Tibial nerve (tissue), 4 donors: Measurements from ENCODE around the gene FRAS1. TPM values are rescaled to one million over a fixed set of nuclear protein-coding genes. Genes with fewer than 3 reads are reported as not detected.

Source experiments
- DNase-seq, 2 donors: peaks; one replicate each; pipeline ENCODE4 v3.0.0-alpha.2; 2019; ENCODE audit warnings: low spot score in 2 of 2
- H3K27ac ChIP-seq, 4 donors: fragments of 200-600 bp; sonication (generic) in 3 of 4; one replicate each; pipeline ENCODE4 v1.5.1; 2017 to 2019; ENCODE audit warnings: mild to moderate bottlenecking in 1 of 4
- H3K27me3 ChIP-seq, 2 donors: fragments of 200-600 bp; sonication (generic) in 1 of 2; one replicate each; pipeline versions ENCODE4 v1.5.1 to v1.6.0; 2017 to 2019
- H3K36me3 ChIP-seq, 3 donors: fragments of 200-600 bp; sonication (generic); one replicate each; pipeline ENCODE4 v1.5.1; 2018 to 2019
- H3K4me1 ChIP-seq, 4 donors: fragments of 200-600 bp; sonication (generic) in 3 of 4; one replicate each; pipeline ENCODE4 v1.5.1; 2017 to 2019
- H3K4me3 ChIP-seq, 4 donors: fragments of 200-600 bp; sonication (generic) in 3 of 4; one replicate each; pipeline ENCODE4 v1.5.1; 2017 to 2019; ENCODE audit warnings: mild to moderate bottlenecking in 1 of 4, moderate library complexity in 1 of 4
- H3K9me3 ChIP-seq, 4 donors: fragments of 200-600 bp; sonication (generic) in 3 of 4; one replicate each; pipeline ENCODE4 v1.5.1; 2017 to 2019
- EP300 ChIP-seq, 2 donors: sonication (generic); formaldehyde crosslinking; IDR thresholded peaks; one replicate each; pipeline ENCODE4 v1.6.1; 2017; ENCODE audit warnings: antibody characterized with exemption in 2 of 2, mild to moderate bottlenecking in 1 of 2
- POLR2A ChIP-seq, 2 donors: fragments of 450-650 bp; IDR thresholded peaks; one replicate each; pipeline ENCODE4 v1.6.1; 2017; ENCODE audit warnings: antibody characterized with exemption in 2 of 2, mild to moderate bottlenecking in 2 of 2, moderate library complexity in 2 of 2
- whole genome bisulfite sequencing, 2 donors: methylation state at CpG; one replicate each; pipeline ENCODE4 v1.1.5; 2018; 5-methylcytosine and 5-hydroxymethylcytosine counted together
- total RNA-seq, 4 donors: library from RNA; depleted of rRNA; stranded (reverse); fragments of >200 nt; gene quantifications; one replicate each; pipeline ENCODE4 v1.1.0, GENCODE V29; 2016
- TF ChIP-seq, protein P1 (sequence below), 5 experiments: fragments of 200-600 bp in 3 of 5; fragments of 450-650 bp in 2 of 5; sonication (generic) in 3 of 5; IDR thresholded peaks; one replicate each; pipeline ENCODE4 v1.5.1; 2016 to 2019; ENCODE audit warnings: antibody characterized with exemption in 5 of 5, mild to moderate bottlenecking in 3 of 5, moderate library complexity in 2 of 5

FRAS1 gene
- total RNA-seq, 4 donors from 2014 or later, result 3.9 to 6.6 (median 5.1) TPM

DNA sequence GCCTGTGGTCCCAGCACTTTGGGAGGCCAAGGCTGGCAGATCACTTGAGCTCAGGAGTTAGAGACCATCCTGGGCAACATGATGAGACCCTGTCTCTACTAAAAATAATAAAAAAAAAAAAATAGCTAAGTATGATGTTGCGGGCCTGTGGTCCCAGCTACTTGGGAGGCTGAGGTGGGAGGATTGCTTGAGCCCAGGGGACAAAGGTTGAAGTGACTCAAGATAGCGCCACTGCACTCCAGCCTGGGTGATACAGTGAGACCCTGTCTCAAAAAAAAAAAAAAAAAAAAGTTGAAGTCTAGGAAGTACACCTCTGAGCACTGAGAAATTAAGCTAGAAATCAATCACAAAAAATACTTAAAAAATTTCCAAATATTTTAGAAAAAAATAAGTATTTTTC lies 86.5 kb downstream of the FRAS1 start:
- Histone ChIP-seq H3K9me3 (no peaks in the 10 kb centered on the region), H3K4me1 (no peaks in the 10 kb centered on the region), H3K4me3 (no peak overlapping the region), H3K27ac (no peak overlapping the region), H3K27me3 (no peaks in the 10 kb centered on the region), H3K36me3 (no peaks in the 10 kb centered on the region)
- 88 to 92% methylated on average over 2 of the region's 2 CpGs for WGBS, 2 donors
- DNase-seq, result no peak
- TF ChIP-seq, protein P1, sequence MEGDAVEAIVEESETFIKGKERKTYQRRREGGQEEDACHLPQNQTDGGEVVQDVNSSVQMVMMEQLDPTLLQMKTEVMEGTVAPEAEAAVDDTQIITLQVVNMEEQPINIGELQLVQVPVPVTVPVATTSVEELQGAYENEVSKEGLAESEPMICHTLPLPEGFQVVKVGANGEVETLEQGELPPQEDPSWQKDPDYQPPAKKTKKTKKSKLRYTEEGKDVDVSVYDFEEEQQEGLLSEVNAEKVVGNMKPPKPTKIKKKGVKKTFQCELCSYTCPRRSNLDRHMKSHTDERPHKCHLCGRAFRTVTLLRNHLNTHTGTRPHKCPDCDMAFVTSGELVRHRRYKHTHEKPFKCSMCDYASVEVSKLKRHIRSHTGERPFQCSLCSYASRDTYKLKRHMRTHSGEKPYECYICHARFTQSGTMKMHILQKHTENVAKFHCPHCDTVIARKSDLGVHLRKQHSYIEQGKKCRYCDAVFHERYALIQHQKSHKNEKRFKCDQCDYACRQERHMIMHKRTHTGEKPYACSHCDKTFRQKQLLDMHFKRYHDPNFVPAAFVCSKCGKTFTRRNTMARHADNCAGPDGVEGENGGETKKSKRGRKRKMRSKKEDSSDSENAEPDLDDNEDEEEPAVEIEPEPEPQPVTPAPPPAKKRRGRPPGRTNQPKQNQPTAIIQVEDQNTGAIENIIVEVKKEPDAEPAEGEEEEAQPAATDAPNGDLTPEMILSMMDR (IDR thresholded peaks at IDR 0.05), result no peak
- no peak for TF ChIP-seq EP300 (IDR thresholded peaks at IDR 0.05)

- H3K9me3 ChIP-seq, result no peaks in the 10 kb centered on the region
- WGBS, 2 donors, result 96% methylated on average over 4 of the region's 4 CpGs
- H3K36me3 ChIP-seq, result no peaks in the 10 kb centered on the region
- no peak overlapping the region for H3K4me3 ChIP-seq
- TF ChIP-seq, protein P1 (IDR thresholded peaks at IDR 0.05), result no peak
- TF ChIP-seq EP300 (IDR thresholded peaks at IDR 0.05) (no peak), POLR2A (IDR thresholded peaks at IDR 0.05) (no peak)
- DNase-seq, result no peak
- H3K27ac ChIP-seq, result no peak overlapping the region
- H3K4me1 ChIP-seq, result no peaks in the 10 kb centered on the region
- H3K27me3 ChIP-seq, result no peaks in the 10 kb centered on the region
Measured at GRCh38 chr4:78145008-78145407, 87.9 kb downstream of the FRAS1 start.

GRCh38 chr4:78145622-78146021 lies 88.5 kb downstream of the FRAS1 start:
- H3K9me3 ChIP-seq, result no peaks in the 10 kb centered on the region
- H3K4me3 ChIP-seq, result no peak overlapping the region
- H3K27ac ChIP-seq, result no peak overlapping the region
- no peak for DNase-seq
- no peaks in the 10 kb centered on the region for H3K36me3 ChIP-seq
- no peaks in the 10 kb centered on the region for H3K27me3 ChIP-seq
- H3K4me1 ChIP-seq, result no peaks in the 10 kb centered on the region
- no peak for TF ChIP-seq EP300 (IDR thresholded peaks at IDR 0.05)
- TF ChIP-seq POLR2A (IDR thresholded peaks at IDR 0.05), result no peak
- TF ChIP-seq, protein P1 (IDR thresholded peaks at IDR 0.05), result no peak
- 54 to 58% methylated on average over 10 of the region's 10 CpGs for WGBS, 2 donors

DNA sequence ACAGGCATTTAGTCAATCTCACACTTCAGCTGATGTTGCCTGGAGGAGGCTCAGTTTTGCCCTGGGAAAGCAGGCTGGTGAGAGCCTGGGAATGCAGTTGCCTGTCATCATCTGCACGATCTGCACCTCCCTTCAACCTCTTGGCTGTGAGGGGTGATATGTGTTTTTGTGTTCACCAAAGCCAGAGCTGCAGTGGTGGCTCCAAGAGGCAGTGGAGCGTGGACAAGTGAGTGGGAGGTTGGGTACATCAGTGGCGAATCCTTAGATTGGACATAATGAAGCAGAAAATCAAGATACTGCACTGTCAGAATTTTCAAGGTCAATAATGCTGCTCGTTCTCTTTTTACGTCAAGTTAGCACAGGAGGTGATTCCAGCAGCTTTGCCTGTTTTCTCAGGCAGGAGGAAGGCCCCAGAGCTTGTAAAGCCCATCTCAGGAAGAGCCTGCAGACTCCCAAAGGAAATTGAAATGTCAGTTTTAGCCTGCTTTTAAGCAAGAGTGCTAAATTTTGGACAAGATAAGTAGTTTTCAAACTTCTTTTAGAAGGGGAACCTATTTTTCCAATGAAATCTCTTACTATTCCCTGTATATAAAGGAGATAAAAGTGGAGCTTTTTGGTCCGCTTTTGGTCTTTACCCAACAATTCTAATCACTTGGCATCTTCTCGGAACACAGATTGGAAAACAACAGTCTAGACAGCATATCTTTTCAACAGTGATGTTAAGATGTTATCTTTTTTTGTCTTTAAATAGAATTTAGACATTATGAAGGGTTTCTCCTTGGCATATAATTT lies 92.8 kb downstream of the FRAS1 start:
- TF ChIP-seq POLR2A (IDR thresholded peaks at IDR 0.05), result no peak
- TF ChIP-seq, protein P1 (IDR thresholded peaks at IDR 0.05), result no peak
- no peak for TF ChIP-seq EP300 (IDR thresholded peaks at IDR 0.05)
- DNase-seq, result no peak
- WGBS, 2 donors, result 85 to 90% methylated on average over 7 of the region's 7 CpGs

GRCh38 chr4:78150543-78150864 lies 93.4 kb downstream of the FRAS1 start:
- no peaks in the 10 kb centered on the region for H3K36me3 ChIP-seq
- H3K4me1 ChIP-seq, result peaks cover 0 to 5% (median 2%) of the 10 kb centered on the region in 4 donors
- no peaks in the 10 kb centered on the region for H3K9me3 ChIP-seq
- no peak overlapping the region for H3K27ac ChIP-seq
- DNase-seq, result no peak
- H3K4me3 ChIP-seq, result no peak overlapping the region
- 74 to 80% methylated on average over 4 of the region's 4 CpGs for WGBS, 2 donors
- no peaks in the 10 kb centered on the region for H3K27me3 ChIP-seq
- no peak for TF ChIP-seq EP300 (IDR thresholded peaks at IDR 0.05)
- TF ChIP-seq, protein P1 (IDR thresholded peaks at IDR 0.05), result no peak

More for the DNA sequence above, 92.8 kb downstream of the FRAS1 start:
- H3K9me3 ChIP-seq, result no peaks in the 10 kb centered on the region
- no peaks in the 10 kb centered on the region for H3K27me3 ChIP-seq
- H3K4me3 ChIP-seq, result no peak overlapping the region
- H3K36me3 ChIP-seq, result no peaks in the 10 kb centered on the region
- no peaks in the 10 kb centered on the region for H3K4me1 ChIP-seq
- H3K27ac ChIP-seq, result no peak overlapping the region
